Bone marrow (tissue), 2 donors: ENCODE results near the gene SNRNP48.

Experiments
- DNase-seq, 2 donors: peaks; one replicate each; lab custom pipeline; 2025; lab: John Stamatoyannopoulos, UW

The SNRNP48 gene

DNA sequence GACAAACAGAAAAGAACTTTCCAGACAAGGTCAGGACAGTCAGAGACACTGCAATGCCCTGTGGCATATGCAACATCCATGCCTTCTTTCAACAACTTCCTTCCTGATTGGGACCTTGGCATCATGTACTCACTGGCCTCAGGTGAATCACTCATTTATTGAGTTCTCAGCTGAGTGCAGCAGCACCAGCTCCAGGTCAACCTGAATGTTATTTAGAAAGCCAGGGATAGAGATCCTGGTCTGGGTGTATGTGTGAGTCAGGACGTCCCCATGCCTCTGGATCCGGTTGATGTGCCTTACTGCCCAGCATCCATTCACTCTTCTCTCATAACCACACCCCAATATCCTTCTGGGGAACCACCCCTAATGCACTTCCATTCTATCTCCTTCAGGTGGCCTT, 54.4 kb downstream of the SNRNP48 start:
- DNase-seq = no peak

DNA sequence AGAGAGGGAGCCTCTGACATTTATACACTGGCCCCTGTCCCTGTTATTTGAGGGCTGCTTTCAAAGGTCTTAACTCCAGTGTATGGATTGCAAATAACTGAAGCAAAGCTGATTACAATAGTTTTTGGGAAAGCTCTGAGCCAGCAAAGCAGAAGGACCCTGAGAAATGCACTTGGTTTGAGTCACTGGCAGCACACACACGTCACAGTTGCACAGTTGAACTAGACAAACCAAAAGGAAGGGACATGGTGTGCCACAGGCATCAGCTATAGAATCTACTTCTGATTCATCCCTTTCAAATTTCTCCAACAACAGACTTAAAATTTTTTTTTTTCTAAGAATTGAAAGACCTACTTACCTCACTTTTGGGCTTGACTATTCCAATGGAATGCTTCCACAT, 56.4 kb downstream of the SNRNP48 start:
- no peak for DNase-seq

DNA sequence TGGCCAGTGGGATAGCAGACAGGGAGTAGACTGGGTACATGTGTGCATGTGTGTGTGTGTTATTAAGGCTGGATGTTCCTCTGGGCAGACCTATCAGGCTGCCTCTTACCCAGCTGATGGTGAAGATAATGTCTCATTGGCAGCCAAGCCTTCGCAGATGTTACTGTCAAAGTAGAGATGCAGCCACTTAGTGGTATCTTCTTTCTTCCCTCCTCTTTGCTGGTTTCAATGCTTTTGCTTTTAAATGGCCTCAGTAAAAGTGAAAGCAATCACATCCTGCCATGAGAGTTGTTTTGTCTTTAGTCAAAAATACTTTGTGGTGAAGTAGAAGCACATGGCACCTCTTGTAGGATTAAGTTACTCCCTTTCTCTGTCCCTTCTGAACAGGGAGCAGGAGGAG, 57.5 kb downstream of the SNRNP48 start:
- no peak for DNase-seq

- no peak for DNase-seq
Observed at GRCh38 chr6:7649037-7649810, 59.2 kb downstream of the SNRNP48 start.

DNA sequence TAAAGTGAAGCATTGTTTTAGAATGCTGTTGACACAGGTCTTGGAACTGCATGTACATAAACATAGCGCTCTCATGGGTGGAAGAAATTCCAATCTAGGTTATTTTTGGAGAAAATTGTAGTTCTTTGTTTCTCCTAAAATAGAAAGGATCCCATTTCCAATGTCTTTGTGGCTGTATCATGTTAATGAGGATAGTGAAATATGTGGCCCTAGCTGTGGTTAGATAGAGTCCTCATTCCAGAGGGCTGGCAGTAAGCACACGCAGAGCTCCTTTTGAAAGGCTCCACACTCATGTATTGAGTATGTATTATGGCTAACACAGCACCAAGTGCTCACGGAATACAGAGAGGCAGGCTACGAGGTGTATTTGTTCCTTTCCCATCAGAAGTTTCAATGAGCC, 60.9 kb downstream of the SNRNP48 start:
- no peak for DNase-seq

DNA sequence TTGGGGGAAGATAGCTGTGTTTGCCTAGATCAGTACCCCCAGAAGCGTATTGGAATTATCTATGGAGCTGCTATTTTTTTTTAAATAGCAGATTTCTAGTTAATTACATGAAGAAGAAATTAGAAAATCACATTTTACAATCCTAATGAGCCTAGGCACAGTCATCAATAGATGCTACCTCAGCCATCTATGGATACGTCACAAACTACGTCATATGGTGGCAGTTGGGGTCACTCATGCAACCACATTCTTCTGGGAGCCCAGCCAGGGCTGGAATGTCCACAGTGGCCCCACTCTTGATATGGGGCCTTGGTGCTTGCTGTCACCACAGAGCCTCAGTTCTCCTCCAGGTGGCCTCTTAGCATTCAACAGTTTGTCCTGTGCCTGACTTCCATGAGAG, 63.0 kb downstream of the SNRNP48 start:
- no peak for DNase-seq

DNA sequence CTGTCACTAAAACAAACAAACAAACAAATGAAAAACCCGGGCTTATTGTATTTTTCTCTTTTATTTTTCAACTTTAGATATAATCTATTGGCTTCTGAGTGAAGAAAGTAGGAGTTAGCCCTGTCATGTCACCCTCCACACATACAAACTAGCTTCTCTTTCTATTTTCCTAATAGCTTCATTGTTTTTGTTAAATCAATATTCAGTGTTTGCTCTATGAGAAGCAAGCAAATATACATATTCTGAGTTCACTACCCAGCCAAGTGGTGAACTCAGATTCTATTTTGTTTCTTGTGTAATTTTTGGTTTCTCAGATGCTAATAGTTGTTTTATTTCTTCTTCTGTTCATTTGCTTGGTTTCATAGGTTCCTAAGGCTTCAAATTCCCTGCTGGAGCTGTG, 66.4 kb downstream of the SNRNP48 start:
- DNase-seq = no peak

- no peak for DNase-seq
Observed at GRCh38 chr6:7658543-7658942, 68.5 kb downstream of the SNRNP48 start.

DNA sequence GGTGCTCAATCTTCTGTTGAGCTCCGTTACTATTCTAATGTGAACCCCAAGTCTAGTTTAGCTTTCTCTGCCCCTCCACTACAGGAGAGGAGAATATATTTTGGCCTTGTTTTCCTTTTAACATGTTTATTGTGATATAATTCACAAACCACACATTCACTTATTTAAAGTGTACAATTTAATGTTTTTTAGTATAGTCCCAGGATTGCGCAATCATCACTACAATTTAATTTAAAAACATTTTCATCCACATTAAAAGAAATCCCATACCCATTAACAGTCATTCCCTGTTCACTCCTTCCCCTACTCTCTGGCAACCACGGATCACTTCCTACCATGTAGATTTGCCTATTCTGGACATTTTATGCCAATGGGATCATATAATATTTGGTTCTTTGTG, 71.4 kb downstream of the SNRNP48 start:
- DNase-seq = no peak
